Measurements from ENCODE around the gene IGFBP6. TPM values are rescaled to one million over a fixed set of nuclear protein-coding genes. Genes with fewer than 3 reads are reported as not detected.

IGFBP6 gene
- total RNA-seq, 2 donors from 2014 or later = 7.2 to 14.6 TPM

DNA sequence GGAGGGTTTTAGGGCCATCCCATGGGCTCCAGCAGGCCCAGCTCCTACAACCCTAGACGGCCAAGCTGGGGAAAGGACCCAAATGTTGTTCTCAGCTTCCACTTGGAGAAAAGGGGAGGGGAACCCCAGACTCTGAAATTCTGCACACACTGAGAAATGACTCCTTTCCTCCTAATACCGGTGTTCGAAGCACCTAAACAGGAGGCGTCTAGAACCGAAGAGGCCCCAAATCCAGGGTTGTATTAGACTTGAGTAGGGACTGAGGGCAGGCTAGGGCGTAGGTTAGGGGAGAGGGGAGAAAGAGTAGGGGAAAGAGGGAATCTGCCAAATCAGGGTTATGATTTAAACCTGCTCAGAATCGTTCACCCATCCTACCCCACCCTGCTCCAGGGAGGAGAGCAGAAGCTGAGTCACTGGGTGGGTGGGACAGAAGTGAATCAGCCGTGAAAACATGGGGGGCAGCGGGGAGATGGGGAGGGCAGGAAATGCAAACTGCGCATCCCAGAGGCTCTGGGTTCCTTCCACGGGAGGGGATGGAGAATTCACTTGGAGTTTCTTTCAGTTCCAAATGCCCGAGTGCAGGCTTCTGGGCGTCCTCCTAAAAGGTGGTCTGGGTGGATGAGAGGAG lies 1.0 kb downstream of the IGFBP6 start:
- H3K9me3 ChIP-seq = no peaks in the 10 kb centered on the region
- H3K4me1 ChIP-seq = peaks cover 18% of the 10 kb centered on the region
- H3K27me3 ChIP-seq = no peaks in the 10 kb centered on the region
- H3K9ac ChIP-seq (ENCODE audit: low read depth in 2 of 2, low read length in 2 of 2) = peak overlapping the region; percentile 68 to 84
- peak overlapping the region; percentile 69 for H3K27ac ChIP-seq
- intact Hi-C loops (cut with DNase I) = loop anchor here (2.0 kb wide), 1 partner anchor 32 kb away; no protein-coding TSS in a partner anchor
- H3K36me3 ChIP-seq = no peaks in the 10 kb centered on the region
- DNase-seq = peak; percentile 34
- TF ChIP-seq, protein P1, sequence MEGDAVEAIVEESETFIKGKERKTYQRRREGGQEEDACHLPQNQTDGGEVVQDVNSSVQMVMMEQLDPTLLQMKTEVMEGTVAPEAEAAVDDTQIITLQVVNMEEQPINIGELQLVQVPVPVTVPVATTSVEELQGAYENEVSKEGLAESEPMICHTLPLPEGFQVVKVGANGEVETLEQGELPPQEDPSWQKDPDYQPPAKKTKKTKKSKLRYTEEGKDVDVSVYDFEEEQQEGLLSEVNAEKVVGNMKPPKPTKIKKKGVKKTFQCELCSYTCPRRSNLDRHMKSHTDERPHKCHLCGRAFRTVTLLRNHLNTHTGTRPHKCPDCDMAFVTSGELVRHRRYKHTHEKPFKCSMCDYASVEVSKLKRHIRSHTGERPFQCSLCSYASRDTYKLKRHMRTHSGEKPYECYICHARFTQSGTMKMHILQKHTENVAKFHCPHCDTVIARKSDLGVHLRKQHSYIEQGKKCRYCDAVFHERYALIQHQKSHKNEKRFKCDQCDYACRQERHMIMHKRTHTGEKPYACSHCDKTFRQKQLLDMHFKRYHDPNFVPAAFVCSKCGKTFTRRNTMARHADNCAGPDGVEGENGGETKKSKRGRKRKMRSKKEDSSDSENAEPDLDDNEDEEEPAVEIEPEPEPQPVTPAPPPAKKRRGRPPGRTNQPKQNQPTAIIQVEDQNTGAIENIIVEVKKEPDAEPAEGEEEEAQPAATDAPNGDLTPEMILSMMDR (IDR thresholded peaks at IDR 0.05) = no peak
- no peak overlapping the region for H3K4me3 ChIP-seq

DNA sequence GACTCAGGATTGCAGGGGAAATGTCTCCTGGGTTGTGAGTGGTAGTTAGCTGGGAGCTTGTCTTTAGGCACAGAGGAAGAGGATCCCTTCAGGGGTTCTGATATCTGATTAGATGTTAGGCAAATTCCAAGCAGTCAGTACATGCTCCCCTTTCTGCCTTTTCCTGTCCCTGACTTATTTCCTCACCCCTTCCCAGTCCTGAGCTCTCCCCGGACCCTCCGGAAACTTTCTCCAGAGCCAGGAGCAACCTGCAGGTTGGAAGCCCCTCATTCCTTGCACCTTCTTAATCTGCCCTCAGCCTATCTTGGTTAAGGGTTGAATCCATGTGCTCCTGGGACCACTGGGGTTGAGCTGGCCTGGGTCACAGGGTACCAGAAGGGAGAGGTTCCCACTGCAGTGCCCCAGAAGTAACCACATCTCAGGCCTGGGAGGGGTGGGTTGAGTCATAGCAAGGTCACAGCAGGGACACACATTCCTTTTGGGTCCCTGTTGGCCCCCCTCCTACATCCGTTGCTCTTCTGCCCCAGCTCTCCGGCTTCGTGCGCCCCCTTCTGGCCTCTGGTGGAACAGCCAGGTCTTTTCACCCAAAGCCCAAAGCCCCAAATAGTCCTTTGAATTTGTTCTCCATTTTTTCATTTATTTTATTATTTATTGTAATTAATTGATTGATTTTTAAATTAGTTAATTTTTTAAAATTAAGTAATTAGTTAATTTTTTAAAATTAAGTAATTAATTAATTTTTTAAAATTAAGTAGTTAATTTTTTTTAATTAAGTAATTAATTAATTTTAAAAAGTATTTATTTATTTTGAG lies 1.8 kb downstream of the IGFBP6 start:
- H3K9ac ChIP-seq (ENCODE audit: low read depth in 2 of 2, low read length in 2 of 2) = peak overlapping the region; percentile 68 to 84
- DNase-seq = peak; percentile 90
- H3K27ac ChIP-seq = peak overlapping the region; percentile 69
- peaks cover 18% of the 10 kb centered on the region for H3K4me1 ChIP-seq
- no peaks in the 10 kb centered on the region for H3K27me3 ChIP-seq
- no peaks in the 10 kb centered on the region for H3K36me3 ChIP-seq
- H3K4me3 ChIP-seq = no peak overlapping the region
- H3K9me3 ChIP-seq = no peaks in the 10 kb centered on the region
- TF ChIP-seq, protein P1 (IDR thresholded peaks at IDR 0.05) = peak; percentile 96
- intact Hi-C loops (cut with DNase I) = loop anchor here (2.0 kb wide), 1 partner anchor 32 kb away; no protein-coding TSS in a partner anchor

DNA sequence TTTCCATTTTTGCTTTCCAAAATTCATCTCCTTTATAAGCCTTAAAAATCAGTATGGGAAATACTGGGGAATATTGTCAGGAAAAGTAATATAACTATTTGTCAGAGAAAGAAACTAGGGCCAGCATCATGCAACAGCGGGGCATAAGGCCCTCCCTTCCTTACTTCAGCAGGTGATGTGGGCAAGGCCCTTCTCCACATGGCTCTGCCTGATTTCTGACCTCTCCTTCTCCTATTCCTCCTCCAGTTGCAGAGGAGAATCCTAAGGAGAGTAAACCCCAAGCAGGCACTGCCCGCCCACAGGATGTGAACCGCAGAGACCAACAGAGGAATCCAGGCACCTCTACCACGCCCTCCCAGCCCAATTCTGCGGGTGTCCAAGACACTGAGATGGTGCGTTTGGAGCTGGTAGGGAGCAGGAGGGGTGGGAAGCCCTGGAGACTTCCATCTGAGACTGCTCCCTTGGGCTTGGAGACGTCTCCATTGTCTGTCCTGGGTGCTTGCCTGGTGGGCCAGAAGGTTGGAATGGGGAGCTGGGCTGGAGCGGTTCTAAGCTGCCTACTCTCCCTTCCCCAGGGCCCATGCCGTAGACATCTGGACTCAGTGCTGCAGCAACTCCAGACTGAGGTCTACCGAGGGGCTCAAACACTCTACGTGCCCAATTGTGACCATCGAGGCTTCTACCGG lies 3.1 kb downstream of the IGFBP6 start:
- peaks cover 18% of the 10 kb centered on the region for H3K4me1 ChIP-seq
- H3K27me3 ChIP-seq = no peaks in the 10 kb centered on the region
- H3K4me3 ChIP-seq = no peak overlapping the region
- peak; percentile 15 for DNase-seq
- H3K9ac ChIP-seq (ENCODE audit: low read depth in 2 of 2, low read length in 2 of 2) = no peak overlapping the region
- TF ChIP-seq, protein P1 (IDR thresholded peaks at IDR 0.05) = no peak
- H3K36me3 ChIP-seq = no peaks in the 10 kb centered on the region
- no peak overlapping the region for H3K27ac ChIP-seq
- intact Hi-C loops (cut with DNase I) = no loop called here
- H3K9me3 ChIP-seq = no peaks in the 10 kb centered on the region

DNA sequence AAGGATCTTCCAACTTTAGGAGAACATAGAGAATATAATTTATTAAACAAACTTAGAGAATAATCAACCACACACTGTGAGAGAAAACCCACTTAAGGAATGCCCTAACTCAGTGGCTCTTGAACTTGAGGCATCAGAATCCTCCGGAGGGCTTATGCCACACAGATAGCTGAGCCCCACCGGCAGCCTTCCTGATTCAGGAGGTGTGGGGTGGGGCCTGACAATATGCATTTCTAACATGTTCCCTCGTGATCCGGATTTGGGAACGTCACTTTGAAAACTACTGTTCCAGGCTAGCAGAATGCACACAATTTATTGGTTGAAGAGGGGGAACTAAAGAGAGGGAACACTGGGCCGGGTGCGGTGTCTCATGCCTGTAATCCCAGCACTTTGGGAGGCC lies 3.8 kb downstream of the IGFBP6 start:
- Histone ChIP-seq H3K9ac (ENCODE audit: low read depth in 2 of 2, low read length in 2 of 2) (no peak overlapping the region), H3K4me3 (no peak overlapping the region), H3K4me1 (peaks cover 18% of the 10 kb centered on the region), H3K27me3 (no peaks in the 10 kb centered on the region), H3K9me3 (no peaks in the 10 kb centered on the region), H3K36me3 (no peaks in the 10 kb centered on the region), H3K27ac (no peak overlapping the region)
- intact Hi-C loops (cut with DNase I) = no loop called here
- peak; percentile 15 for DNase-seq
- TF ChIP-seq, protein P1 (IDR thresholded peaks at IDR 0.05) = no peak

DNA sequence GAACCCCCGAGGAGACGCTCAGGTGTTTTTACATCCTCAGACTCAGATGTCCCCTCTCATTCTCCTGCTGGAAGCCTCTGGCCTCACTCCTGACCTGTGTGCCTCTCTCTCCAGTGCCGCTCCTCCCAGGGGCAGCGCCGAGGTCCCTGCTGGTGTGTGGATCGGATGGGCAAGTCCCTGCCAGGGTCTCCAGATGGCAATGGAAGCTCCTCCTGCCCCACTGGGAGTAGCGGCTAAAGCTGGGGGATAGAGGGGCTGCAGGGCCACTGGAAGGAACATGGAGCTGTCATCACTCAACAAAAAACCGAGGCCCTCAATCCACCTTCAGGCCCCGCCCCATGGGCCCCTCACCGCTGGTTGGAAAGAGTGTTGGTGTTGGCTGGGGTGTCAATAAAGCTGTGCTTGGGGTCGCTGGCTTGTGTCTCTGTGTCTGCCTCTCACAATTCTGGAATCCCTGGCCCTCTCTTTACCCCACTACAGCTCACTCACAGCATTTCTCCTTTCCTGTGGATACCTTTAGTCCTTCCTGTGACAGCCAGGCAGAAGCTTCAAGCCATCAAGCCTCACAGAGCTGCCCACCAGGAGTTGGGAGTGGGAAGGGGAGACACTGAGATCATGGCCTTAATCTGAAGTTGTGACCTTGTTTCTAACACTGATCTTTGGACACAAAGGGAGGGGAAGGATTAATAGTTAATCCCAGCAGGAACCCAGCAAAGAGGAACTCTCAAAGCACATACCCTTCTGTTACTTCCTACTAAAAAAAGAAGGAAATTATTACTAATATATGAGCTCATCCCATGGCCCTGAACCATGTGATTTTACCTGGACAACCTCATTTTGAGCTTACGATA lies 4.7 kb downstream of the IGFBP6 start:
- Histone ChIP-seq H3K36me3 (no peaks in the 10 kb centered on the region), H3K27ac (no peak overlapping the region), H3K4me1 (peaks cover 16% of the 10 kb centered on the region), H3K27me3 (no peaks in the 10 kb centered on the region), H3K9ac (ENCODE audit: low read depth in 2 of 2, low read length in 2 of 2) (no peak overlapping the region), H3K4me3 (no peak overlapping the region), H3K9me3 (no peaks in the 10 kb centered on the region)
- peak; percentile 17 for DNase-seq
- TF ChIP-seq, protein P1 (IDR thresholded peaks at IDR 0.05) = no peak
- intact Hi-C loops (cut with DNase I) = no loop called here
